NCI-H1694 treated with DMSO at 0.1 percent for 48 hours (cell line): Measurements from ENCODE around the gene SPESP1.

Experiments used
- DNase-seq: peaks from one replicate; lab custom pipeline; 2025; lab: John Stamatoyannopoulos, UW

SPESP1 gene

DNA sequence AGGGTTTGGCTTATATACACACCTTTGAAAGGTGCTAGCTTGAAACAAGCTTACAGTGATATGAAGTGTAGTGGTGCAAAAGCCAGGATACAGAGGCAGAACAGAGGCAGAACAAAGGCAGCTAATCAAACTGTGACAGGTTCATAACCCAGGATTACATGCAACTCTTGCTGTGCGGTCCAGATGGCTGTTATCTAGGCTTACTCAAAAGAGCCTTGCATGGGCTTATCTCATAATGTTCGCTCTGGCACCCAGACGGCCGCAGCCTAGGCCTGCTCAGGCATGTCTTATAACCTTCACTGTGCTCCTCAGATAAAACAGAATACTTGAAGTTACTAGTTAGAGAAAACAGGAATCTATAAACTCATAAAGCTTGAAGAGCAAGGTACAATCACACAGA is 61.4 kb downstream of the SPESP1 start:
- peak; percentile 84 for DNase-seq

DNA sequence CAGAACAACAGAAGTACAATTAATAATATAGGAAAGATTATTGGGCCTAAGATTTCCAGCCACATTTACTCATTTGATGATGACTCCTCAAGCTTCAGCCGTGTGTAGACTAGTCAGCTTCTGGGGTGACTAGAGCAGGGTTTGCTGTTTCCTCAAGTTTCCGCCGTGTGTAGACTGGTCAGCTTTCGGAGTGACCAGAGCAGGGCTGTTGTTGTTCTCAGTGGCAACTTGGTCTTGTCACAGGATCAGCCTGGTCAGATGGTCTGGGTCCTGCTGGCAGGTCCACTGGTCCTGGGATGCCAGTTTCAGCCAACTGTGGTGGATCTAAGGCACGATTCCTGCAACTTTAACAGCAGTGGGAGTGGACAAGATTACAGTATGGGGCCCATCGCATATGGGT is 62.4 kb downstream of the SPESP1 start:
- no peak for DNase-seq

DNA sequence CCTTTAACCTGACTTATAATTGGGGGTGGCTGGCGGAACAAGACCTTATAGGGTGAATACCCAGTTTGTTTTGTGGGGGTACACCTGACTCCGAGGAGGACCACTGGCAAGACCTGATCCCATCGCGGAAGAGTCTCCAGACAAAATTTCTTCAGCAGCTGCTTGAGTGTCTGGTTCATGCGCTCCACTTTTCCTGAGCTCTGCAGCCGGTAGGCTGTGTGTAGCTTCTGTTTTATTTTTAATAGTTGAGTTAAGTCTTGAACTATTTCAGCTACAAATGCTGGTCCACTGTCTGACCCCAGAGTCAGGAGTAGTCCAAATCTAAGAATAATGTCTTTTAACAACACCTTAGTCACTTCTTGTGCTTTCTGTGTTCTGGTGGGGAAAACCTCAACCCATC is 63.0 kb downstream of the SPESP1 start:
- no peak for DNase-seq

DNA sequence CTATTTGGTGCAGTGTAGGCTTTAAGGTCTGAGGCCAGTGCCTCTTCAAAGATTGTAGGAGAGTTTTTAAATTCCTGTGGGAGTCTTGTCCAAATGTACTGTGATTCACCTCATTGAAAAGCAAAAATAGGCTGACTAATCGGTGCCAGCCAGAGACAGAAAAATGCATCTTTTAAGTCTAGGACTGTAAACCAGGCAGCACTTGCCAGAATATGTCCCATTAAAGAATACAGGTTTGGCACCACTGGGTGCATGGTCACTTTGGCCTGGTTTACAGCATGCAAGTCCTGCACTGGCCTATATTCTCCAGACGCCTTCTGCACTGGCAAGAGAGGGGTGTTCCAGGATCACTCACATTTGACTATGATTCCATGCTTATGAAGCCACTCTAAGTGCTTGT is 63.8 kb downstream of the SPESP1 start:
- no peak for DNase-seq

DNA sequence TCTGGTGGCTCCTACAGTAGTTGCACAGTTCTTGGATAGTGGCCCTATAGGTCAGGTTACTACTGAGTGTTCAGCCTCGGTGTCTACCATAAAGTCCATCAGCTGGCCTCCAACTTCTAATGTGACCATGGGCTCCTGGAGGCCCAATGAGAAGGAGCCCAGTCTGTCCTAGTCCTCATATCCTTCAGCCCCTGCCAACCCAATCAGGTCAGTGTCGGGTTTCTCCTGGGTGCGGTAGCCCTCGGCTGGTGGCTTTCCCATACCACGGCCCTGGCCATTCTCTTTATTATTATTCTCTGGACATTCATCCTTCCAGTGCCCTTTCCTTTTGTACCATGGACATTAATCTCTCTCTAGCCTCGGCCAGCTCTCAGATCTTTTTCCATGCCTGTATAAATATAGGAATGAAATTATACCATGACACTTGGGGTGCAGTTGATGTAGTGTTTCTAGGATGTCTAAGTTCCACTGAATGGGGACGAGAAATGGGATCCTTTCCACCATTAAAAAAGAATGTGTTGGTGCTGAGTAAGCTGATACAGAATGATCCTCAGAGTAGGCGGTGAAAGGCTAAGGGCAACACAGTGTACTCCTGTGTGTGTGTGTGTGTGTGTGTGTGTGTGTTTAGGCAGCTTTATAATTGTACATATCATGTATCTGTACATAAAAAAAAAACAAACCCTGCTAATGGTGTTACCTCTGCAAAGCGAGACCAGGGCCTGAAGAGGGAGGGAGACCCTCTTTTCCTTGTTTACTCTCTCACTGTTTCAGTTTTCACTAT is 64.8 kb downstream of the SPESP1 start:
- no peak for DNase-seq
